Measurements from ENCODE around the gene UNC5C.

Gene UNC5C

DNA sequence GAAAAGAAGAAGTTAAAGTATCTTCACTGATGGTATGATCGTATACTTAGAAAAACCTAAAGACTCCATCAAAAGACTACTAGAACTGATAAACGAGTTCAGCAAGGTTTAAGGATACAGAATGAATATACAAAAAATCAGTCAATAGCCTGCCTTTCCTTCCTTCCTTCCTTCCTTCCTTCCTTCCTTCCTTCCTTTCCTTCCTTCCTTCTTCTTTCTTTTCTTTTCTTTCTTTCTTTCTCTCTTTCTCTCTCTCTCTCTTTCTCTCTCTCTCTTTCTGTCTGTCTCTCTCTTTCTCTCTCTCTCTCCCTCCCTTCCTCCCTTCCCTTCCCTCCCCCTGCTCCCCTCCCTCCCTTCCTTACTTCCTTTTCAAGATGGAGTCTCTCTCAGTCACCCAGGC is 428.3 kb downstream of the UNC5C start:
- Histone ChIP-seq H3K27me3 (ENCODE audit: insufficient read depth, low read length) (no peaks in the 10 kb centered on the region), H3F3A (ENCODE audit: insufficient read depth, low read length) (no peaks in the 10 kb centered on the region), H4K20me1 (ENCODE audit: insufficient read depth, low read length) (no peaks in the 10 kb centered on the region), H3K9me3 (ENCODE audit: low read length) (no peaks in the 10 kb centered on the region), H3K9me2 (ENCODE audit: low read depth, low read length) (no peaks in the 10 kb centered on the region), H3K4me3 (ENCODE audit: low read depth, low read length, poor library complexity, severe bottlenecking) (no peak overlapping the region), H3K9ac (ENCODE audit: low read length) (no peak overlapping the region), H3K27ac (ENCODE audit: low read depth, low read length, poor library complexity, severe bottlenecking) (no peak overlapping the region), H3K4me1 (ENCODE audit: insufficient read depth, low read length, severe bottlenecking) (no peaks in the 10 kb centered on the region), H3K79me2 (ENCODE audit: insufficient read depth, low read length) (no peaks in the 10 kb centered on the region), H3K36me3 (ENCODE audit: insufficient read depth, low read length) (no peaks in the 10 kb centered on the region), H2AFZ (ENCODE audit: low read length) (no peak overlapping the region), H3K4me2 (ENCODE audit: low read length) (no peak overlapping the region)
- TF ChIP-seq CTCF (IDR thresholded peaks at IDR 0.05; ENCODE audit: low read length), result no peak
- TF ChIP-seq EZH2 (IDR thresholded peaks at IDR 0.05; ENCODE audit: borderline replicate concordance, low read length), result no peak

DNA sequence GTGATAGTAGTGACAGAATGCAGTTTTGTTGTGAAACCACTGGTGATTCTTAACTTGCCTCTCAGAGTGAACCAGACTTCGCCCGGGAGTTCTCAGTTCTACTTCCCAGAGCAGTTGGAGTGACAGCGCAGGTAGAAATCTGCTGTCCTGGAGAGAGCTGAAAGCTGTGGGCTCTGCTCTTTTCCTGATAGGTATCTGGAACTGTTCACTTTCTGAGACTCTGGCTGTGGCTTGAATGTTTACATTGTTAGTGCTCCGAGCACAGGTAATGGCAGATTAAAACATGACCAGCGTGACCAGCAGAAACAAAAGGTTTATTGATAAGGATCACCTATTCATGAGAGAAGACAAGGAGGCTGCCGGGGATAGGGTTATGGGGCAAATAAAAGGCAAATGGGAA is 430.3 kb downstream of the UNC5C start:
- Histone ChIP-seq H3K79me2 (ENCODE audit: insufficient read depth, low read length) (no peaks in the 10 kb centered on the region), H3K9me2 (ENCODE audit: low read depth, low read length) (no peaks in the 10 kb centered on the region), H3K4me2 (ENCODE audit: low read length) (no peak overlapping the region), H3K36me3 (ENCODE audit: insufficient read depth, low read length) (no peaks in the 10 kb centered on the region), H3K27ac (ENCODE audit: low read depth, low read length, poor library complexity, severe bottlenecking) (no peak overlapping the region), H3K9me3 (ENCODE audit: low read length) (no peaks in the 10 kb centered on the region), H3F3A (ENCODE audit: insufficient read depth, low read length) (no peaks in the 10 kb centered on the region), H3K27me3 (ENCODE audit: insufficient read depth, low read length) (no peaks in the 10 kb centered on the region), H3K4me1 (ENCODE audit: insufficient read depth, low read length, severe bottlenecking) (no peaks in the 10 kb centered on the region), H3K9ac (ENCODE audit: low read length) (no peak overlapping the region), H3K4me3 (ENCODE audit: low read depth, low read length, poor library complexity, severe bottlenecking) (no peak overlapping the region), H2AFZ (ENCODE audit: low read length) (no peak overlapping the region), H4K20me1 (ENCODE audit: insufficient read depth, low read length) (no peaks in the 10 kb centered on the region)
- TF ChIP-seq EZH2 (IDR thresholded peaks at IDR 0.05; ENCODE audit: borderline replicate concordance, low read length) (no peak), CTCF (IDR thresholded peaks at IDR 0.05; ENCODE audit: low read length) (no peak)

DNA sequence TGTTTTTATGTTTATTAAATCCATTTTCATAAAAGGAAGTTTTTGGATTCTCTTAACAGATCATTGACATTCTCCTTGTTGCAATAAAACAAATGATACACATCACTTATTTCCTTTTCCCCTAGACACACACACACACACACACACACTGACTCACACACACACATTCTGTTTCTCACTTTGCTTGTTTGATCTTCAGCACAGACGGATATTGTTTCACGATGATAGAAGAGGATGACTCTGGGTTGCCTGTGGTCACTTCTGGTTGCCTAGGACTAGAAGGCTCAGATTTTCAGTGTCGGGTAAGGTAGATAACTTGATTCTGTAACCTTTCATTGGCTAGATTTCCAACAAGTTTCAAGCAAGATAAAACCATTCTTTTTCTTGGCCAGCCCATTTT is 434.3 kb downstream of the UNC5C start:
- H3K79me2 ChIP-seq (ENCODE audit: insufficient read depth, low read length), result no peaks in the 10 kb centered on the region
- H3K9me2 ChIP-seq (ENCODE audit: low read depth, low read length), result no peaks in the 10 kb centered on the region
- H4K20me1 ChIP-seq (ENCODE audit: insufficient read depth, low read length), result no peaks in the 10 kb centered on the region
- TF ChIP-seq CTCF (IDR thresholded peaks at IDR 0.05; ENCODE audit: low read length) (no peak), EZH2 (IDR thresholded peaks at IDR 0.05; ENCODE audit: borderline replicate concordance, low read length) (no peak)
- no peaks in the 10 kb centered on the region for H3K9me3 ChIP-seq (ENCODE audit: low read length)
- no peak overlapping the region for H3K27ac ChIP-seq (ENCODE audit: low read depth, low read length, poor library complexity, severe bottlenecking)
- no peaks in the 10 kb centered on the region for H3K27me3 ChIP-seq (ENCODE audit: insufficient read depth, low read length)
- no peaks in the 10 kb centered on the region for H3K4me1 ChIP-seq (ENCODE audit: insufficient read depth, low read length, severe bottlenecking)
- H3K9ac ChIP-seq (ENCODE audit: low read length), result no peak overlapping the region
- no peak overlapping the region for H3K4me2 ChIP-seq (ENCODE audit: low read length)
- no peaks in the 10 kb centered on the region for H3F3A ChIP-seq (ENCODE audit: insufficient read depth, low read length)
- no peak overlapping the region for H2AFZ ChIP-seq (ENCODE audit: low read length)
- H3K4me3 ChIP-seq (ENCODE audit: low read depth, low read length, poor library complexity, severe bottlenecking), result no peak overlapping the region
- no peaks in the 10 kb centered on the region for H3K36me3 ChIP-seq (ENCODE audit: insufficient read depth, low read length)
